Inferior parietal cortex (tissue), 1 donor: ENCODE measurements around the gene MBD3L4.
"Not testable (repeated sequence)": the region's sequence is repeated elsewhere in the genome, so short reads cannot be mapped to it uniquely, and the experiment has no call there.

Experiments
- DNase-seq: peaks from one replicate; pipeline ENCODE4 v3.0.0-alpha.2; 2016; ENCODE audit errors: extremely low spot score

The MBD3L4 gene

GRCh38 chr19:7040079-7040478, at the start of gene MBD3L4:
Gene MBD3L4 (minus strand): TSS chr19:7040179. CDS start chr19:7040144, 35 bp downstream.
- DNase-seq: not testable (repeated sequence)

- DNase-seq: no peak
Observed at GRCh38 chr19:7088999-7089398, 49.0 kb upstream of the MBD3L4 start.

GRCh38 chr19:7083076-7083956, 43.3 kb upstream of the MBD3L4 start:
- no peak for DNase-seq

GRCh38 chr19:7078008-7078407, 38.0 kb upstream of the MBD3L4 start:
- DNase-seq: no peak

- DNase-seq: no peak
Observed at GRCh38 chr19:7076151-7076550, 36.2 kb upstream of the MBD3L4 start.

GRCh38 chr19:7074705-7075282, 34.8 kb upstream of the MBD3L4 start:
- no peak for DNase-seq

- DNase-seq: no peak
Observed at GRCh38 chr19:7072541-7072940, 32.6 kb upstream of the MBD3L4 start.

- no peak for DNase-seq
Observed at GRCh38 chr19:7069904-7070226, 29.9 kb upstream of the MBD3L4 start.

- DNase-seq: peak; percentile 93
Observed at GRCh38 chr19:7069042-7069903, 29.3 kb upstream of the MBD3L4 start, which contains the start of gene ZNF557. Gene ZNF557 (plus strand): TSS chr19:7069703. CDS start chr19:7075075, 5,372 bp downstream.

GRCh38 chr19:7068599-7068998, 28.6 kb upstream of the MBD3L4 start:
- no peak for DNase-seq

GRCh38 chr19:7067716-7068115, 27.7 kb upstream of the MBD3L4 start:
- no peak for DNase-seq

- DNase-seq: not testable (repeated sequence)
Observed at GRCh38 chr19:7067122-7067521, 27.1 kb upstream of the MBD3L4 start.

- DNase-seq: no peak
Observed at GRCh38 chr19:7063764-7064418, 23.9 kb upstream of the MBD3L4 start.

- DNase-seq: no peak
Observed at GRCh38 chr19:7063339-7063738, 23.4 kb upstream of the MBD3L4 start.

- not testable (repeated sequence) for DNase-seq
Observed at GRCh38 chr19:7059977-7060376, 20.0 kb upstream of the MBD3L4 start.

- not testable (repeated sequence) for DNase-seq
Observed at GRCh38 chr19:7058576-7058975, 18.6 kb upstream of the MBD3L4 start, which contains the start of gene MBD3L3. Gene MBD3L3 (minus strand): TSS chr19:7058676. CDS start chr19:7058605, 71 bp downstream.

GRCh38 chr19:7056371-7056770, 16.4 kb upstream of the MBD3L4 start:
- DNase-seq: not testable (repeated sequence)

- not testable (repeated sequence) for DNase-seq
Observed at GRCh38 chr19:7055679-7056078, 15.7 kb upstream of the MBD3L4 start.

GRCh38 chr19:7054635-7055368, 14.8 kb upstream of the MBD3L4 start:
- not testable (repeated sequence) for DNase-seq

GRCh38 chr19:7052896-7053295, 12.9 kb upstream of the MBD3L4 start:
- not testable (repeated sequence) for DNase-seq

GRCh38 chr19:7051421-7051820, 11.4 kb upstream of the MBD3L4 start:
- not testable (repeated sequence) for DNase-seq
